GM21381 (cell line): ENCODE results near the gene PDE7B.
"Not testable (repeated sequence)": the region's sequence is repeated elsewhere in the genome, so short reads cannot be mapped to it uniquely, and the experiment has no call there.

Experiments used
- ATAC-seq: cut with Tn5 transposase; IDR thresholded peaks from one replicate; pipeline ENCODE4 v1.9.1; 2021; ENCODE audit warnings: mild to moderate bottlenecking, moderate library complexity; ENCODE audit not compliant: unreplicated experiment

PDE7B gene

GRCh38 chr6:136216503-136217401 lies 365.3 kb downstream of the PDE7B start:
- ATAC-seq, result no peak

- ATAC-seq, result not testable (repeated sequence)
Observed at GRCh38 chr6:136224974-136225373, 373.5 kb downstream of the PDE7B start.

GRCh38 chr6:136225496-136225895 lies 374.0 kb downstream of the PDE7B start:
- no peak for ATAC-seq

- ATAC-seq, result peak; percentile 83
Observed at GRCh38 chr6:136226027-136226673, 374.6 kb downstream of the PDE7B start.

- ATAC-seq, result no peak
Observed at GRCh38 chr6:136226674-136227377, 375.3 kb downstream of the PDE7B start.

- ATAC-seq, result no peak
Observed at GRCh38 chr6:136228814-136229213, 377.3 kb downstream of the PDE7B start.

GRCh38 chr6:136230219-136230853 lies 378.8 kb downstream of the PDE7B start:
- ATAC-seq, result no peak

- no peak for ATAC-seq
Observed at GRCh38 chr6:136232701-136233100, 381.2 kb downstream of the PDE7B start.

- no peak for ATAC-seq
Observed at GRCh38 chr6:136235233-136235564, 383.7 kb downstream of the PDE7B start.

- ATAC-seq, result no peak
Observed at GRCh38 chr6:136236466-136237293, 385.2 kb downstream of the PDE7B start.

GRCh38 chr6:136244061-136244616 lies 392.6 kb downstream of the PDE7B start:
- ATAC-seq, result no peak
